Subcutaneous abdominal adipose tissue (tissue), 5 donors: Measurements from ENCODE around the gene PRKD2.

Experiments used
- H3K27ac ChIP-seq: one replicate; pipeline ENCODE4 v1.7.0; 2013; ENCODE audit warnings: low read depth, mild to moderate bottlenecking, inconsistent platforms, low read length, moderate library complexity
- H3K27me3 ChIP-seq, 5 donors: one replicate each; pipeline ENCODE4 v1.7.0; 2013; ENCODE audit warnings: low read length in 5 of 5, inconsistent platforms in 1 of 5; ENCODE audit not compliant: control insufficient read depth in 5 of 5, insufficient read depth in 4 of 5
- H3K36me3 ChIP-seq, 5 donors: one replicate each; pipeline ENCODE4 v1.7.0; 2013; ENCODE audit warnings: low read length in 5 of 5; ENCODE audit not compliant: control insufficient read depth in 5 of 5, insufficient read depth in 5 of 5
- H3K4me1 ChIP-seq, 5 donors: one replicate each; pipeline ENCODE4 v1.7.0; 2013; ENCODE audit warnings: low read length in 5 of 5, mild to moderate bottlenecking in 3 of 5, moderate library complexity in 1 of 5; ENCODE audit not compliant: control insufficient read depth in 5 of 5, insufficient read depth in 5 of 5
- H3K4me3 ChIP-seq, 5 donors: one replicate each; pipeline ENCODE4 v1.7.0; 2013; ENCODE audit warnings: low read length in 5 of 5, low read depth in 1 of 5
- H3K9ac ChIP-seq, 5 donors: one replicate each; pipeline ENCODE4 v1.7.0; 2013; ENCODE audit warnings: low read length in 5 of 5, mild to moderate bottlenecking in 4 of 5, moderate library complexity in 3 of 5
- H3K9me3 ChIP-seq, 5 donors: one replicate each; pipeline ENCODE4 v1.7.0; 2013; ENCODE audit warnings: low read length in 5 of 5; ENCODE audit not compliant: control insufficient read depth in 5 of 5
- donor health status: healthy.
- donor health status: healthy.
- donor health status: healthy.
- donor health status: healthy.
- donor health status: healthy.

Gene PRKD2

DNA sequence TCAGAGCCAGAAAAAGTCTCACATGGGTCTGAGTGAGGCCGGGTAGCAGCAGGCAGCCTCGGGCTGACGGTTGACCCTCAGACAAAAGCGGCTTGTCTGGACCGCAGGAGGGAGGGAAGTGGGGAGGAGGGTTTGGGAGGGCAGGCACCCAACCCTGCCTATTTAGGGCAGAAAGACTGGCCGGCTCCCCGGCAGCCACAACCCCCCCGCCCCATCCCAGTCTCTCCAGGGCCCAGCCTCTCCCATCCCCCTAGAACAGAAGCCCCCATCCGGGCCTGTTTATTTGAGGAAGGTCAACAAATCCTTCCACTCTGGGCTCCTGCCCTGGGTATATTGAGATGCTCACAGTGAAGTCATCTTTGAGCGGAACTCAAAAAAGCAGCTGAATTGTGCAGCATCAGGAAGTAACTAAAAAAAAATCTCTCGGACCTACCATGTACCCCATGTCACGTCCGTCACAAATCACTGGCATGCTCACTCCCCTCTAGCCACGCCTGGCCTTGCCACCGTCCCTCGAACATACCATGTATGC is 62.2 kb downstream of the PRKD2 start:
- Histone ChIP-seq H3K36me3 (no peaks in the 10 kb centered on the region), H3K4me3 (no peak overlapping the region), H3K4me1 (peaks cover 0 to 7% (median 6%) of the 10 kb centered on the region in 5 donors), H3K9ac (no peak overlapping the region), H3K27me3 (peaks cover 9 to 16% (median 13%) of the 10 kb centered on the region in 5 donors), H3K9me3 (no peaks in the 10 kb centered on the region), H3K27ac (no peak overlapping the region)

DNA sequence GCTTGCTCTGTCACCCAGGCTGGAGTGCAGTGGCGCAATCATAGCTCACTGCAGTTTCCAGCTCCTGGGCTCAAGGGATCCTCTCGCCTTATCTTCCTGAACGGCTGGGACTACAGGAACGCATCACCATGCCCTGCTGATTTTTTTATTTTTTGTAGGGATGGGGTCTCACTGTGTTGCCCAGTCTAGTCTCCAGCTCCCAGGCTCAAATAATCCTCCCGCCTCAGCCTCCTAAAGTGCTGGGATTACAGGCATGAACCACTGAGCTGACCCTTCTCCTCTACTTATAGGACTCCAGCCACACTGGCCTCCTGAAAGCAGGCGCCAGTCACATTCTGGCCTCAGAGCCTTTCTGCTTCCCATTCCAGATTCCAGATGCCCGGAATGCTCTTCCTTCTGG is 66.5 kb downstream of the PRKD2 start:
- Histone ChIP-seq H3K27me3 (peaks cover 3 to 9% (median 6%) of the 10 kb centered on the region in 5 donors), H3K4me3 (no peak overlapping the region), H3K9me3 (peaks cover 0 to 6% (median 2%) of the 10 kb centered on the region in 5 donors), H3K27ac (no peak overlapping the region), H3K36me3 (no peaks in the 10 kb centered on the region), H3K4me1 (no peaks in the 10 kb centered on the region), H3K9ac (no peak overlapping the region)

DNA sequence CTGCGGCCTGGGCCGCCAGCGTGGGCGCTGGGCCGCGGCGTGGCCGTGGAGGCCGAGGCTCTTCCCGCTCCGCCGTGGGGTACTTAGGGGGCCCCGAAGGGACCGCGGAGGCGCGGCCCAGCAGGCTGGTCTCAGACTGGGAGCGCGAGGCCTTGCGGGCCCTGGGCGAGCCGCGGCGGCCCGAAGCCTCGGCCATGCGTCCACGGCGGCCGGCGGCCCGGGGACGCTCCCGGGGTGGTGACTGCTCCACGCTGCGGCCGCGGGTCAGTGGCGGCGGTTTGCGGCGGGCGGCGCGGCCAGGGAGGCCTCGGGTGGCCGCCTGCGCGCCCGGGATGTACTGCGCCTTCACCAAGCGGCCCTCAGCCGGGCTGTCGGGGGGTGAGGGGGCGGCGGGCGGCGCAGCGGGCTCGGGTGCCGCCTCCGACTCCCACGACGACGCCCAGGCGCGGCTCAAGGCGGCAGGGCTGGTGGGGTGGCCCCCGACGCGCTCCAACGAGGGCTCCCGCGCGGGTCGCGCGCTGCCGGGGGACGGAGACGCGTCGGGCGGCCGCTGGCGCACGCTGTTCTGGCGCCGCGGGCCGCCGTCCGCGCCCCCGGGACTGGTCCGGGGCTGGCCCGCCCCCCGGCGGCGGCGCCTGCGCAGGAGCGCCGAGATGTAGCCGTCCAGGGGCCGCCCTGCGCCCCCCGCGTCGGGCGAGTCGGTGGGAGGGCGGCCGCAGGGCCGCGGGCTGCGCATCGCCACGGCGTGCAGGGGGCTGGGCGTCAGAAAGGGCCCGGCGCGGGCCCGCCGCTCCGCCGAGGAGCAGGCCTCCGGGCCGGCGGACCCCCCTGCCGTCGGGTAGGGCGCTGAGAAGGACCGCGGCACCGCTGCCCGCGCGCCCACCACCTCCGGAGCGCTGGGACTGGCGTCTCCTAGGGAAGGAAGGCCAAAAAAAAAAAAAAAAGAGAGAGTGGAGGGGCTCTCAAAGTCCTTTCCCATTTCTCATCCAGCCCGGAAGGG is 67.7 kb downstream of the PRKD2 start:
- Histone ChIP-seq H3K4me1 (no peaks in the 10 kb centered on the region), H3K9ac (no peak overlapping the region), H3K4me3 (no peak overlapping the region), H3K9me3 (peaks cover 0 to 6% (median 2%) of the 10 kb centered on the region in 5 donors), H3K27ac (no peak overlapping the region), H3K27me3 (peaks cover 3 to 11% (median 6%) of the 10 kb centered on the region in 5 donors), H3K36me3 (no peaks in the 10 kb centered on the region)

DNA sequence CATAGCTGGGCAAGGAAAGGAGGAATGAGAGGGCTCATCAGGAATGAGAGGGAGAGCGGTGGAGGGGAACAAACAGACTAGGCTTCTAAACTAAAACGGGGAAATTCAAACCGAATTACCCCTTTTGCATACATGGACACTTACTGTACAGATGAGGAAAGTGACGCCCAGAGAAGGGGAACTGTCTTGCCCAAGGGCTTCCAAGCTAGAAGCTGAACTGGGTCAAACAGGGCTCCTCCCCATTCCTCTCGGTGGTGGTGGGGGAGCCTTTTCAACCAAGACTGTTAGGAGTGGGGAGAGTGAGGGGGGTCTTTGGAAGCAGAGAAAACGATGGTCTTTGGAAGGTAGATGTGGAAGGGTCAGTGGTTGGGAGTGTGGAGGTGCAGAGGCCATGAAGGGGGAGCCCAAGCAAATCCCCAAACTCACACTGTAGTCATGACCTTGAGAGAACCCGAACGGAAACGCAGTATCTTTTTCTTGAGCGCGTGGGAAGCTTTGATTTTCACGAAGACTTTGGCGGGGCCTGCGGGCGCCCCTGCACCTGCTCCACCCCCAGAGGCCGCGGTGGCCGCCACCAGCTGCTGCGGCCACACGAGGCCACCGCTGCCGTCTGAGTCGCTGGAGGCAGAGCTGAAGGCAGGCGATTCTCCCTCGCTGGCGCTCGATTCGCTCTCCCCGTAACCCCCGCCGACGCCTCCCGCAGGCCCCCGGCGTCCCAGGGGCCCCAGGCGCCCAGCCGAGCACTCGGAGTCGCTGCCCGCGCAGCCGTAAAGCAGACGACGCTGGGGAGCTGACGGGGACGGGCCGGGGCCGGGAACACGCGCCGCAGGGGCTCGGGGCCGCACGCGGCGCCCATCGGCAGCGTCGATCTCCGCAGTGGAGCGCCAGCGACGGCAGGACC is 68.6 kb downstream of the PRKD2 start:
- H3K9me3 ChIP-seq, result peaks cover 0 to 6% (median 2%) of the 10 kb centered on the region in 5 donors
- no peak overlapping the region for H3K9ac ChIP-seq
- H3K4me1 ChIP-seq, result no peaks in the 10 kb centered on the region
- peaks cover 0 to 11% (median 6%) of the 10 kb centered on the region in 5 donors for H3K27me3 ChIP-seq
- H3K27ac ChIP-seq, result no peak overlapping the region
- H3K4me3 ChIP-seq, result no peak overlapping the region
- H3K36me3 ChIP-seq, result no peaks in the 10 kb centered on the region

DNA sequence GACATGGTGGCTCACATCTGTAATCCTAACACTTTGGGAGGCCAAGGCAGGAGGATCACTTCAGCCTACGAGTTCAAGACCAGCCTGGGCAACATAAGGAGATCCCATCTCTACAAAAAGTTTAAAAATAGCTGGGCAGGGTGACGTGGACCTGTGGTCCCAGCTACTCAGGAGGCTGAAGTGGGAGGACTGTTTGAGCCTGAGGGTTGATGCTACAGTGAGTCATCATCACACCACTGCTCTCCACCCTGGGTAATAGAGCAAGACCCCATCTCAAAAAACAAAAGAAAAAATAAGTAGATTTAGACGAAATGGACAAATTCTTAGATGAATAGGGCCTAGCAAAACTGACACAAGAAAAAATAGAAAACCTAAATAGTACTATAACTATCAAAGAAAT is 70.5 kb downstream of the PRKD2 start:
- peaks cover 0 to 16% (median 6%) of the 10 kb centered on the region in 5 donors for H3K27me3 ChIP-seq
- no peaks in the 10 kb centered on the region for H3K4me1 ChIP-seq
- H3K4me3 ChIP-seq, result no peak overlapping the region
- H3K36me3 ChIP-seq, result no peaks in the 10 kb centered on the region
- H3K9ac ChIP-seq, result no peak overlapping the region
- H3K27ac ChIP-seq, result no peak overlapping the region
- peaks cover 0 to 6% (median 2%) of the 10 kb centered on the region in 5 donors for H3K9me3 ChIP-seq

DNA sequence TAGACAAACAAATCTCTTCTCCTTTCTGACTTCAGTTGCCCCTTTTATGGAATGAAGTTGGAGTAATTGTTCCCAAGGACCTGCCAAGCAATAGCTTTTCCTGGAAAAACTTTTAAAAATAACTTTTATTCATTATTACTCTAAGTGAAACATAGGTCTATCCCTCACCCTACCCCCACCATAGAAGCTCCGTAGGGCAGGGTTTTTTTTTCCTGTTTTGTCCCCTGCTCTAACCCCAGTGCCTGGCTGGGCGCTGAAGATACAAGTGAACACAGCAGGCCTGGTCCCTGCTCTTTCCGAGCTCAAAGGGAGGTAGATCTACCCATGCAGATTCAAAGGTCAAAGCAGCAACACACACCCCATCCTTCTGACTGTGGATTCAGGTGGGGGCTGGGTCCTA is 72.2 kb downstream of the PRKD2 start:
- H3K27ac ChIP-seq, result no peak overlapping the region
- peaks cover 0 to 6% (median 2%) of the 10 kb centered on the region in 5 donors for H3K9me3 ChIP-seq
- peaks cover 2 to 26% (median 11%) of the 10 kb centered on the region in 5 donors for H3K27me3 ChIP-seq
- H3K36me3 ChIP-seq, result no peaks in the 10 kb centered on the region
- peaks cover 0 to 5% (median 2%) of the 10 kb centered on the region in 5 donors for H3K4me1 ChIP-seq
- no peak overlapping the region for H3K9ac ChIP-seq
- H3K4me3 ChIP-seq, result no peak overlapping the region

DNA sequence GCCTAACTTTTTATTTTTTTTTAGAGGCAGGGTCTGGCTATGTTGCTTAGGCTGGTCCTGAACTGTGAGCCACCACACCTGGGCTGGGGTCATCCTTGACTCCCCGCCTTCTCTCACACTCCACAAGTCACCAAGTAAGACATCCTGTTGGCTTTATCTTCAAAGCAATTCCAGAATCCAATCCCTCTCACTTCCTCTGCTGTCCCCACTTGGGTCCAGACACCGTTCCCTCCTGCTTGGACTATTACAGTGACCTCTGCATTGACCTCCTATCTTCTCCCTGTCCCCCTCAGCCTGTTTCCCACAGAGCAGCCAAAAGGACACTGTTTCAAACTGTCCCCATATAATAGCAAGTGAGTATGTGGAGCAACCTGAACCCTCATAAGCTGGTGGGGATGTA is 76.3 kb downstream of the PRKD2 start:
- Histone ChIP-seq H3K36me3 (no peaks in the 10 kb centered on the region), H3K9ac (no peak overlapping the region), H3K27me3 (peaks cover 11 to 33% (median 16%) of the 10 kb centered on the region in 5 donors), H3K4me1 (peaks cover 2 to 22% (median 19%) of the 10 kb centered on the region in 5 donors), H3K9me3 (no peaks in the 10 kb centered on the region), H3K27ac (no peak overlapping the region), H3K4me3 (no peak overlapping the region)

DNA sequence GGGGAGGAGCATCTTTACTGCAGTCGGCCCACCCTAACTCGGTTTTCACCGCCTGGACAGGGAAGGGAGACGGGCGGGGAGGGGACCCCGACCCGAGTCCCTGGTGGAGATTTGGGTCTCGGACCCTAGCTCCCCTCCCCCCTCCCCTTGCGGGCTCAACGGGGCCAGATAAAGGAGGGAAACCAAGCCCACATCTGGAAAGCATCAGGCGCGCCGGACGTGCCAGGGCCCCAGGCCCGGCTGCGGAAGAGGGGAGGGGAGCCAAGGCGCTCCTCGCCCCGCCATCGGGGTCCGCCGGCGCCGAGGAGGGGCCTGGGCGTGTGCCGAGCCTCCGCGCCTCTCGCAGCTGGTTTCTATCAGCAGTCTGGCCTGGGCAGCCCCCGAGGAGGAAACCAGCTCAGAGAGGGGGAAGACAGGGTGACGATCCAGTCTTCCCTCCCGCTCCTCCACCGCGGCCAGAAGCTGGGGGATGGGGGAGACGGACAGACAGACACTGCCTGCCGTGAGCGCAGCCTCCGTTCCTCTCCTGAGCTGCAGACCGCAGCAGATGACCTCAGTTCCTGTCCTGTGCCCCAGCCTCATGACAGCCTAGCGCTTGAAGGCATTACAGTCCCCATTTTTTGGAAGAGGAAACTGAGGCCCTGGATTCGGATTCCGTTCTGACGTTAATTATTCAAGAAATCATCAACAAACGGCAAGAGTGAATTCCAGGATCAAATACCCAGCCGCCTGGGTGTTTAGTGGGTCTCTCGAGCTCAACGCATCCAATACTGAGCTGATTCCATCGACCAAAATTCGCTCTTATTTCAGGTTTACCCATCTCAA is 77.3 kb downstream of the PRKD2 start:
- Histone ChIP-seq H3K4me1 (peaks cover 2 to 24% (median 22%) of the 10 kb centered on the region in 5 donors), H3K9me3 (no peaks in the 10 kb centered on the region), H3K27ac (no peak overlapping the region), H3K4me3 (peak overlapping the region in 4 of 5 donors; percentile 27 to 61 (median 53)), H3K36me3 (no peaks in the 10 kb centered on the region), H3K9ac (peak overlapping the region in 2 of 5 donors; percentile 35 to 61), H3K27me3 (peaks cover 13 to 40% (median 23%) of the 10 kb centered on the region in 5 donors)

DNA sequence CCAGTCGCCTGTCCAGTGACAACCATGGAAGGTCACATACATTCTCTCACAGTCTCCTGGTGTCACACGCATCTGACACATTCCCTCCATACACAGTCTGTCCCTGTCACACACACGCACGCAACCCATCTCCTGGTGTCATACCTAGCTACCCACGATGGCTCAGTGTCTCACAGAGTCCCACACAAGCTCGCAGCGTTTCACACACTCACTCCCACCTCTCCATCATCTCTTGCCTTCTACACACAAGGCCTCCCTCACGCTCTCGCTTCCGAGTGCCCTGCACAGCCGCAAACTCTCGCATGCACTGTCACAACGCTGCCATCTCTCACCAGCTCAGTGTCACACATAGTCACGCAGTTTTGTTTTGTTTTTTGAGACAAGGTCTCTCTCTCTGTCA is 79.7 kb downstream of the PRKD2 start:
- Histone ChIP-seq H3K27ac (no peak overlapping the region), H3K27me3 (peaks cover 16 to 50% (median 26%) of the 10 kb centered on the region in 5 donors), H3K36me3 (no peaks in the 10 kb centered on the region), H3K4me3 (no peak overlapping the region), H3K9ac (no peak overlapping the region), H3K9me3 (no peaks in the 10 kb centered on the region), H3K4me1 (peaks cover 5 to 36% (median 32%) of the 10 kb centered on the region in 5 donors)
